K562 (cell line): ENCODE results near the gene GRIA1. TPM values are rescaled to one million over a fixed set of nuclear protein-coding genes. Genes with fewer than 3 reads are reported as not detected.

Experiments
- ATAC-seq: fragments of 200-7000 bp; cut with Tn5 transposase; 3 replicates; pipeline ENCODE4 v1.9.1; 2020; ENCODE audit warnings: moderate library complexity
- BruUV-seq: library from RNA; stranded (reverse); fragments of 400-500 nt; replicated peaks from 2 replicates; lab custom pipeline; 2021; lab: Mats Ljungman, UMichigan
- CTCF ChIA-PET: fragments of 300-600 bp; formaldehyde crosslinking; extraction: SDS; loops from one replicate; lab custom pipeline; 2021; ENCODE audit warnings: low intra/inter-chr PET ratio; lab: Yijun Ruan, JAX
- POLR2A ChIA-PET: fragments of 300-600, 350-650 bp; sonication (Branson Sonifier 250); formaldehyde crosslinking; extraction: SDS; loops from one replicate; lab custom pipeline; 2021; ENCODE audit warnings: antibody characterized with exemption, inconsistent platforms; lab: Yijun Ruan, JAX
- DNase-seq, 4 experiments: peaks; one replicate each; pipeline versions ENCODE4 v3.0.0 to v3.0.0-alpha.2; 2011 to 2018; ENCODE audit warnings: low spot score in 3 of 4, mixed read lengths in 3 of 4; ENCODE audit errors: extremely low read depth in 1 of 4
- FAIRE-seq: peaks from 2 replicates; lab custom pipeline; 2011; peaks lifted over from hg19 to GRCh38; lab: Jason Lieb, UNC
- H2AFZ ChIP-seq: 2 replicates; pipeline ENCODE4 v1.6.0; 2011; ENCODE audit warnings: low read depth, low read length, control low read depth, inconsistent platforms
- H3K27ac ChIP-seq: fragments of 200-600 bp; 3 replicates; pipeline ENCODE4 v1.8.0; 2011; ENCODE audit warnings: low read depth, mild to moderate bottlenecking, control low read depth, inconsistent platforms, low read length, moderate library complexity, mixed read lengths; ENCODE audit errors: extremely low read depth
- H3K27me3 ChIP-seq, 2 experiments: fragments of 300-600 bp in 1 of 2; 2 replicates in 1 of 2; 3 replicates in 1 of 2; pipeline versions ENCODE4 v1.6.0 to v1.8.0; 2011; ENCODE audit warnings: inconsistent platforms in 2 of 2, low read length in 2 of 2, mild to moderate bottlenecking in 1 of 2, mixed read lengths in 1 of 2, moderate library complexity in 1 of 2; ENCODE audit not compliant: control insufficient read depth in 2 of 2, insufficient read depth in 2 of 2
- H3K36me3 ChIP-seq: fragments of 300-600 bp; 3 replicates; pipeline ENCODE4 v1.8.0; 2011; ENCODE audit warnings: mild to moderate bottlenecking, low read length, inconsistent platforms; ENCODE audit not compliant: control insufficient read depth, insufficient read depth
- H3K4me1 ChIP-seq, 2 experiments: fragments of 200-600 bp in 1 of 2; replicated peaks in 1 of 2; 2 replicates in 1 of 2; 3 replicates in 1 of 2; pipeline versions ENCODE4 v1.5.1 to v1.8.0; 2011; ENCODE audit warnings: inconsistent platforms in 2 of 2, low read length in 2 of 2, mild to moderate bottlenecking in 1 of 2, mixed read lengths in 1 of 2, moderate library complexity in 1 of 2; ENCODE audit not compliant: control insufficient read depth in 2 of 2, insufficient read depth in 2 of 2
- H3K4me2 ChIP-seq: 2 replicates; pipeline ENCODE4 v1.6.1; 2011; ENCODE audit warnings: low read length, control low read depth, inconsistent platforms, mixed read lengths; ENCODE audit not compliant: insufficient read depth
- H3K4me3 ChIP-seq: fragments of 200-600 bp; sonication (generic), shearing (Covaris generic); 2 replicates; pipeline ENCODE4 v1.5.1; 2016; ENCODE audit warnings: control low read depth, inconsistent platforms
- H3K79me2 ChIP-seq: fragments of 200-600 bp; 3 replicates; pipeline ENCODE4 v1.8.0; 2011; ENCODE audit warnings: low read length, inconsistent platforms; ENCODE audit not compliant: control insufficient read depth, insufficient read depth
- H3K9ac ChIP-seq, 2 experiments: 2 replicates each; pipeline versions ENCODE4 v1.6.0 to v1.6.1; 2011; ENCODE audit warnings: low read depth in 2 of 2, low read length in 2 of 2, control low read depth in 1 of 2, inconsistent platforms in 1 of 2, mild to moderate bottlenecking in 1 of 2, mixed read lengths in 1 of 2; ENCODE audit not compliant: insufficient read depth in 1 of 2
- H3K9me1 ChIP-seq: one replicate; pipeline ENCODE4 v1.6.0; 2011; ENCODE audit warnings: inconsistent platforms, mild to moderate bottlenecking, low read length, moderate library complexity; ENCODE audit not compliant: control insufficient read depth, insufficient read depth
- H3K9me3 ChIP-seq: replicated peaks from 2 replicates; pipeline ENCODE4 v1.5.1; 2011; ENCODE audit warnings: low read depth, low read length, inconsistent platforms; ENCODE audit not compliant: control insufficient read depth, insufficient read depth
- H4K20me1 ChIP-seq: replicated peaks from 2 replicates; pipeline ENCODE4 v1.6.1; 2011; ENCODE audit warnings: low read length, inconsistent platforms, mixed read lengths; ENCODE audit not compliant: control insufficient read depth, insufficient read depth
- ARID1B ChIP-seq: fragments of 450-650 bp; IDR thresholded peaks from 2 replicates; pipeline ENCODE4 v1.6.1; 2016; ENCODE audit warnings: antibody characterized with exemption, mild to moderate bottlenecking, inconsistent platforms
- CBFA2T3 ChIP-seq: fragments of 450-650 bp; IDR thresholded peaks from 2 replicates; pipeline ENCODE4 v1.6.1; 2017
- EP300 ChIP-seq: IDR thresholded peaks from 2 replicates; pipeline ENCODE4 v1.6.1; 2012; ENCODE audit warnings: low read length, improper control_type of control experiment
- FOXA1 ChIP-seq: fragments of 450-650 bp; IDR thresholded peaks from 2 replicates; pipeline ENCODE4 v1.6.1; 2016; ENCODE audit warnings: mild to moderate bottlenecking, borderline replicate concordance
- FOXA3 ChIP-seq, 2 experiments: fragments of 450-650 bp in 1 of 2; sonication (generic) in 1 of 2; formaldehyde crosslinking; IDR thresholded peaks in 1 of 2; conservative IDR thresholded peaks in 1 of 2; 2 replicates each; pipeline versions ENCODE4 v1.4.0 to v1.8.0; 2020 to 2022; ENCODE audit warnings: mild to moderate bottlenecking in 2 of 2, missing genetic modification reagents in 1 of 2
- GABPB2 ChIP-seq: fragments of 250-450 bp; sonication (Bioruptor Pico); conservative IDR thresholded peaks from 2 replicates; pipeline ENCODE4 v1.5.1; 2021; ENCODE audit warnings: mild to moderate bottlenecking
- HDAC6 ChIP-seq: IDR thresholded peaks from 2 replicates; pipeline ENCODE4 v1.6.1; 2012; ENCODE audit warnings: low read depth, mild to moderate bottlenecking, control low read depth, inconsistent platforms, low read length, moderate library complexity
- KDM4B ChIP-seq, 2 experiments: fragments of 450-650 bp in 1 of 2; sonication (generic) in 1 of 2; IDR thresholded peaks; 2 replicates each; pipeline ENCODE4 v1.6.1; 2016 to 2017; ENCODE audit warnings: borderline replicate concordance in 2 of 2, antibody characterized with exemption in 1 of 2, low read depth in 1 of 2, mild to moderate bottlenecking in 1 of 2
- RHOXF2B ChIP-seq: fragments of 250-450 bp; sonication (Bioruptor Pico); conservative IDR thresholded peaks from 2 replicates; pipeline ENCODE4 v1.5.1; 2021
- SMARCA4 ChIP-seq: fragments of 450-650 bp; IDR thresholded peaks from 2 replicates; pipeline ENCODE4 v1.6.1; 2016
- TAL1 ChIP-seq: fragments of 450-650 bp; IDR thresholded peaks from 2 replicates; pipeline ENCODE4 v1.6.1; 2016; ENCODE audit warnings: mild to moderate bottlenecking
- WHSC1 ChIP-seq: IDR thresholded peaks from one replicate; pipeline ENCODE4 v1.6.1; 2012; ENCODE audit warnings: low read length, control low read depth, inconsistent platforms
- ZNF23 ChIP-seq: fragments of 250-450 bp; sonication (Bioruptor Pico); IDR thresholded peaks from 2 replicates; pipeline ENCODE4 v1.4.0; 2020; ENCODE audit warnings: mild to moderate bottlenecking
- ZNF717 ChIP-seq: fragments of 250-450 bp; sonication (Bioruptor Pico); IDR thresholded peaks from 2 replicates; pipeline ENCODE4 v1.5.0; 2021
- ZNF780A ChIP-seq: fragments of 250-450 bp; sonication (Bioruptor Pico); IDR thresholded peaks from 2 replicates; pipeline ENCODE4 v1.5.0; 2021; ENCODE audit warnings: mild to moderate bottlenecking
- WGBS: fragments of 100-300 bp; shearing (Covaris generic); methylation state at CpG from one replicate; pipeline ENCODE4 v1.1.6; 2016; ENCODE audit warnings: low coverage, mixed read lengths; ENCODE audit not compliant: insufficient coverage; ENCODE audit errors: missing lambda C conversion rate; 5-methylcytosine and 5-hydroxymethylcytosine counted together
- in situ Hi-C: fragments of 300-500 bp; cut with MboI; formaldehyde crosslinking; loops from 4 replicates; pipeline ENCODE4 v1.15.0; 2018; ENCODE audit warnings: inconsistent platforms, mixed read lengths
- intact Hi-C: fragments of 100-400 bp; cut with micrococcal nuclease; formaldehyde crosslinking; loops from 2 replicates; pipeline ENCODE4 v1.14.2; 2022
- polyA plus RNA-seq, 8 experiments: library from polyadenylated mRNA; depleted of rRNA in 4 of 8; stranded (reverse) in 5 of 8; unstranded in 3 of 8; fragments of >200 nt; fragmentation: Nextera tagmentation in 2 of 8; fragmentation: Illumina TruSeq in 1 of 8; extraction: Ambion mirVana in 2 of 8; extraction: Trizol in 1 of 8; gene quantifications; 2 replicates each; pipeline versions ENCODE4 v1.2.1 to v1.2.3, GENCODE V29; 2011 to 2014; ENCODE audit warnings: inconsistent platforms in 1 of 8, missing spikeins in 1 of 8
- total RNA-seq, 7 experiments: library from RNA; depleted of rRNA in 6 of 7; stranded (reverse); fragments of >200 nt in 6 of 7; fragmentation: Illumina TruSeq in 2 of 7; extraction: Trizol in 2 of 7; gene quantifications; 2 replicates each; pipeline versions ENCODE4 v1.2.1 to v1.2.3, GENCODE V29; 2011 to 2021; ENCODE audit warnings: low replicate concordance in 1 of 7
- TF ChIP-seq, protein P1 (sequence below): fragments of 250-450 bp; sonication (Bioruptor Pico); IDR thresholded peaks from 2 replicates; pipeline ENCODE4 v1.8.0; 2022; ENCODE audit warnings: moderate library complexity, mild to moderate bottlenecking, inconsistent platforms

GRIA1 gene
- total and polyA plus RNA-seq, 9 of the 15 experiments (the other 6 are each of a cell fraction or from before 2014, with no cell fraction given), result not detected

GRCh38 chr5:153671653-153672346 is 181.3 kb downstream of the GRIA1 start:
- DNase-seq, result no peak
- H3K4me2 ChIP-seq, result no peak overlapping the region
- no peaks in the 10 kb centered on the region for H3K36me3 ChIP-seq
- no peak overlapping the region for H3K9ac ChIP-seq
- no peak overlapping the region for H3K4me3 ChIP-seq
- 9% methylated on average over 2 of the region's 2 CpGs for WGBS
- in situ Hi-C loops, result no loop called here
- CTCF ChIA-PET, result no interaction called here
- POLR2A ChIA-PET, result interaction anchor here (0.9 kb wide), 1 partner anchor 98 kb away, joined by 4 read pairs; no protein-coding TSS in a partner anchor
- peak; percentile 51; the same call in 1 of the 2 replicates for TF ChIP-seq SMARCA4
- TF ChIP-seq, protein P1, sequence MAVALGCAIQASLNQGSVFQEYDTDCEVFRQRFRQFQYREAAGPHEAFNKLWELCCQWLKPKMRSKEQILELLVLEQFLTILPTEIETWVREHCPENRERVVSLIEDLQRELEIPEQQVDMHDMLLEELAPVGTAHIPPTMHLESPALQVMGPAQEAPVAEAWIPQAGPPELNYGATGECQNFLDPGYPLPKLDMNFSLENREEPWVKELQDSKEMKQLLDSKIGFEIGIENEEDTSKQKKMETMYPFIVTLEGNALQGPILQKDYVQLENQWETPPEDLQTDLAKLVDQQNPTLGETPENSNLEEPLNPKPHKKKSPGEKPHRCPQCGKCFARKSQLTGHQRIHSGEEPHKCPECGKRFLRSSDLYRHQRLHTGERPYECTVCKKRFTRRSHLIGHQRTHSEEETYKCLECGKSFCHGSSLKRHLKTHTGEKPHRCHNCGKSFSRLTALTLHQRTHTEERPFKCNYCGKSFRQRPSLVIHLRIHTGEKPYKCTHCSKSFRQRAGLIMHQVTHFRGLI (CRISPR knock-in tag), result no peak
- TF ChIP-seq FOXA1, result 0 out of 2 replicates have a peak, but pooled peaks have one; percentile 27
- peak; percentile 72 for TF ChIP-seq ARID1B
- no peak for TF ChIP-seq HDAC6
- TF ChIP-seq CBFA2T3, result peak; percentile 33; the same call in 1 of the 2 replicates
- TF ChIP-seq ZNF23, result no peak
- TF ChIP-seq WHSC1, result no peak
- TF ChIP-seq TAL1, result peak; percentile 59
- no peak for TF ChIP-seq GABPB2 (CRISPR knock-in tag)
- TF ChIP-seq ZNF717, result no peak
- no peak for TF ChIP-seq KDM4B (IDR thresholded peaks at IDR 0.05; ENCODE audit: borderline replicate concordance in 2 of 2, low read depth in 1 of 2)
- no peak for TF ChIP-seq ZNF780A (CRISPR knock-in tag)
- TF ChIP-seq RHOXF2B (CRISPR knock-in tag), result no peak
- peak; percentile 34; the same call in 1 of the 2 replicates for TF ChIP-seq EP300
- peak in 1 of 2 experiments; percentile 99; a peak in 2 of 4 replicates for TF ChIP-seq FOXA3 (CRISPR knock-in tag; conservative IDR thresholded peaks at IDR 0.05 in 1 of 2, IDR thresholded peaks at IDR 0.05 in 1 of 2)
- intact Hi-C loops, result no loop called here
- H4K20me1 ChIP-seq, result no peaks in the 10 kb centered on the region
- H3K9me3 ChIP-seq, result no peaks in the 10 kb centered on the region
- no peak overlapping the region for H2AFZ ChIP-seq
- H3K79me2 ChIP-seq, result no peaks in the 10 kb centered on the region
- no peaks in the 10 kb centered on the region; a peak in 1 of 5 replicates for H3K4me1 ChIP-seq
- no peaks in the 10 kb centered on the region for H3K9me1 ChIP-seq
- no peak for FAIRE-seq
- ATAC-seq, result no peak
- no peak overlapping the region for H3K27ac ChIP-seq
- peaks cover 0 to 3% of the 10 kb centered on the region in 2 experiments; a peak in 1 of 5 replicates for H3K27me3 ChIP-seq
- no TSS peak for BruUV-seq
